Activated B cell treated with CpG ODN at 0.5 μM for 24 hours (primary cell): ENCODE results near the gene EHBP1. TPM values are rescaled to one million over a fixed set of nuclear protein-coding genes. Genes with fewer than 3 reads are reported as not detected.
"Not testable (repeated sequence)": the region's sequence is repeated elsewhere in the genome, so short reads cannot be mapped to it uniquely, and the experiment has no call there.

Experiments
- ATAC-seq: fragments of 200-7000 bp; cut with Tn5 transposase; one replicate; pipeline ENCODE4 v1.10.0; 2021; ENCODE audit warnings: low read depth, mild to moderate bottlenecking, moderate library complexity
- CTCF ChIA-PET: fragments of 350-600 bp; sonication (Branson Sonifier 250); formaldehyde crosslinking; loops from one replicate; lab custom pipeline; 2021; ENCODE audit warnings: antibody characterized with exemption; lab: Charles Lee
- POLR2A ChIA-PET: fragments of 350-600 bp; sonication (Branson Sonifier 250); formaldehyde crosslinking; loops from one replicate; lab custom pipeline; 2021; ENCODE audit warnings: antibody characterized with exemption; lab: Charles Lee
- DNase-seq: peaks from one replicate; pipeline ENCODE4 v3.0.0; 2022
- H3K27ac Mint-ChIP-seq: one replicate; pipeline ENCODE4 v1.8.0; 2020; ENCODE audit warnings: mixed read lengths
- H3K27me3 Mint-ChIP-seq: one replicate; pipeline ENCODE4 v1.8.0; 2021; ENCODE audit warnings: mixed read lengths
- H3K36me3 Mint-ChIP-seq: one replicate; pipeline ENCODE4 v1.8.0; 2021; ENCODE audit warnings: low read depth, mixed read lengths
- H3K4me1 Mint-ChIP-seq: one replicate; pipeline ENCODE4 v1.8.0; 2021; ENCODE audit warnings: mixed read lengths
- H3K4me3 Mint-ChIP-seq: one replicate; pipeline ENCODE4 v1.8.0; 2020; ENCODE audit warnings: mild to moderate bottlenecking, mixed read lengths
- H3K9me3 Mint-ChIP-seq: one replicate; pipeline ENCODE4 v1.8.0; 2020; ENCODE audit warnings: mixed read lengths
- CTCF ChIP-seq: fragments of 200-600 bp; IDR thresholded peaks from one replicate; pipeline ENCODE4 v1.8.0; 2022; ENCODE audit warnings: antibody characterized with exemption, mild to moderate bottlenecking
- intact Hi-C: fragments of 100-400 bp; cut with micrococcal nuclease; formaldehyde crosslinking; loops from one replicate; pipeline ENCODE4 v1.15.1; 2024
- total RNA-seq: library from RNA; stranded (reverse); gene quantifications from 2 replicates; pipeline ENCODE4 v1.2.3, GENCODE V29; 2022

The EHBP1 gene
- total RNA-seq, 1 donor from 2014 or later, result 24.0 TPM

DNA sequence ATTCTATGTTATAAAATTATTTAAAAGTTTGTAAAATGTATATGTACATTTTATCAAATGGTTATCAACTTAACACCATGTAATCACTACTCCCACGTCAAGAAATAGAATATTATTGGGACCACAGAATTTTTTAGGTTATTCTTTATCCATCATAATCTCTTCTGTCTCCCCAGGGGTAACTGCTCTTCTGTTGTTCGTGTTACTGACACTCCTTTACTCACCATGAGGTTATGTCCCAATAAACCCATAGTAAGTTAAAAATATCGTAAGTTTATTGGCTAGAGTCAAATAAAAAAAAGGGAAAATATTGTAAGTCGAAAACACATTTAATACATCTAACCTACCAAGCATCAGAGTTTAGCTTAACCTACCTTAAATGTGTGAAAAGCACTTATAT, 359.1 kb downstream of the EHBP1 start:
- CTCF ChIA-PET, result no interaction called here
- intact Hi-C loops, result no loop called here
- Mint-ChIP-seq H3K4me3 (no peak overlapping the region), H3K27ac (no peak overlapping the region), H3K9me3 (peaks cover 4% of the 10 kb centered on the region), H3K4me1 (peaks cover 3% of the 10 kb centered on the region), H3K27me3 (peaks cover 49% of the 10 kb centered on the region), H3K36me3 (no peaks in the 10 kb centered on the region)
- no peak for TF ChIP-seq CTCF
- POLR2A ChIA-PET, result no interaction called here
- DNase-seq, result no peak
- ATAC-seq, result no peak

DNA sequence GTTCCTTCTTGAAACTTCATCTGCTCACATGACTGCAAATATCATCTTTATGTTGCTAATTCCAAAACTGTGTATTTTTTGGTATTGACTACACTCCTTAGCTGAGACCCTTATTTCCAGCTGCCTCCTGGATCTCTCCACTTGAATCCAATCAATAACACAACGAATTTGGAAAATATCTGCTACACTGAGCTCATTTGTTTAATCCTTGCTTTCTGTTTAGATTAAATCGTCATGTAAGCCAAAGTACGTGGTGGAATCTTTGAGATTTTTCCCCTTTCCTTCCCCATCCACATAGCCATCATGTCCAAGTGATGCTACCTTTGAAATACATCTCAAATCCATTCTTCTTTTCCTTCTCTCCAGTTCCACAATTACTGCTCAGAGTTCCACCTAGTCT, 360.8 kb downstream of the EHBP1 start:
- DNase-seq (no peak), ATAC-seq (no peak)
- Mint-ChIP-seq H3K9me3 (peaks cover 2% of the 10 kb centered on the region), H3K4me3 (no peak overlapping the region), H3K36me3 (no peaks in the 10 kb centered on the region), H3K27ac (no peak overlapping the region), H3K27me3 (peaks cover 41% of the 10 kb centered on the region), H3K4me1 (no peaks in the 10 kb centered on the region)
- intact Hi-C loops, result no loop called here
- POLR2A ChIA-PET, result no interaction called here
- CTCF ChIA-PET, result no interaction called here
- TF ChIP-seq CTCF, result no peak

- Mint-ChIP-seq H3K4me3 (no peak overlapping the region), H3K4me1 (no peaks in the 10 kb centered on the region), H3K9me3 (peaks cover 2% of the 10 kb centered on the region), H3K36me3 (no peaks in the 10 kb centered on the region), H3K27me3 (peaks cover 41% of the 10 kb centered on the region), H3K27ac (no peak overlapping the region)
- DNase-seq, result no peak
- TF ChIP-seq CTCF, result no peak
- ATAC-seq, result no peak
- intact Hi-C loops, result no loop called here
- ChIA-PET CTCF (interaction anchor here (0.6 kb wide), 1 partner anchor 38 kb away, joined by 3 read pairs; no protein-coding TSS in a partner anchor), POLR2A (no interaction called here)
Measured at GRCh38 chr2:63066838-63067237, 361.3 kb downstream of the EHBP1 start.

DNA sequence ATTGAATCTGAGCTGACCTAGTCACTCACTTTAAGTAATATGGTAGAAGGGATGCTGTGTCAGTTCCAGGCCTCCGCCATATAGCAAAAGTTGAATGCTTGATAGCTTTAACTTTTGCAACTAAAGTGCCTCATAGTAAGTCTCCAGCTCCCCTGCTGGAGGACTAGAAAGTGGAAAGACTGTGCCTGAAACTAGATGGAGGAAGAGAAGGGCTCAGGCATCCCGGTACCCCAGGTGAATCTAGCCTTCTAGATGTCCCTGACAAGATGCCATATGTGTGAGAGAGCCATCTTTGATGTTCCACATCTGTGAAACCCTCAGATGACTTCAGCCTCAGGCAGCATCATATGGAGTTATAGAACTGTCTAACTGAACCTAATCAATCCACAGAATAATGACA, 366.2 kb downstream of the EHBP1 start:
- H3K4me1 Mint-ChIP-seq, result no peaks in the 10 kb centered on the region
- no peak overlapping the region for H3K4me3 Mint-ChIP-seq
- H3K27ac Mint-ChIP-seq, result no peak overlapping the region
- H3K36me3 Mint-ChIP-seq, result no peaks in the 10 kb centered on the region
- DNase-seq (no peak), ATAC-seq (no peak)
- no peaks in the 10 kb centered on the region for H3K9me3 Mint-ChIP-seq
- peaks cover 18% of the 10 kb centered on the region for H3K27me3 Mint-ChIP-seq
- CTCF ChIA-PET, result no interaction called here
- POLR2A ChIA-PET, result no interaction called here
- intact Hi-C loops, result no loop called here
- no peak for TF ChIP-seq CTCF

GRCh38 chr2:63073994-63074393, 368.5 kb downstream of the EHBP1 start:
- no peak for ATAC-seq
- CTCF ChIA-PET, result no interaction called here
- TF ChIP-seq CTCF, result no peak
- Mint-ChIP-seq H3K27me3 (peaks cover 13% of the 10 kb centered on the region), H3K4me1 (no peaks in the 10 kb centered on the region), H3K9me3 (no peaks in the 10 kb centered on the region), H3K27ac (no peak overlapping the region), H3K36me3 (no peaks in the 10 kb centered on the region), H3K4me3 (no peak overlapping the region)
- intact Hi-C loops, result no loop called here
- DNase-seq, result no peak
- POLR2A ChIA-PET, result no interaction called here

DNA sequence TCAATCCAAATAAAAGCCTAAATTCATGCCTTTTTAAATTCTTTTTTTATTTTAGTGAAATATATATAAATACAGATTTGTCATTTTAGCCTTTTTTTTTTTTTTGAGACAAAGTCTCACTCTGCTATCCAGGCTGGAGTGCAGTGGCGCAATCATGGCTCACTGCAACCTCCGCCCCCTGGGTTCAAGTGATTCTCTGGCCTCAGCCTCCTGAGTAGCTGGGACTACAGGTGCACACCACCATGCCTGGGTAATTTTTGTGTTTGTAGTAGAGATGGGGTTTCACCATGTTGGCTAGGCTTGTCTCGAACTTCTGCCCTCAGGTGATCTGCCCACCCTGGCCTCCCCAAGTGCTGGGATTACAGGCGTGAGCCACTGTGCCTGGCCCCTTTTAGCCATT, 368.9 kb downstream of the EHBP1 start:
- H3K4me1 Mint-ChIP-seq, DNase-seq, ATAC-seq, H3K9me3 Mint-ChIP-seq, H3K4me3 Mint-ChIP-seq, CTCF ChIA-PET, H3K36me3 Mint-ChIP-seq, intact Hi-C loops, POLR2A ChIA-PET, H3K27ac Mint-ChIP-seq: not testable (repeated sequence)
- H3K27me3 Mint-ChIP-seq, result peaks cover 13% of the 10 kb centered on the region
